Forelimb muscle (tissue), 1 donor: Measurements from ENCODE around the gene SLC25A36. TPM values are rescaled to one million over a fixed set of nuclear protein-coding genes. Genes with fewer than 3 reads are reported as not detected.
"Not testable (repeated sequence)": the region's sequence is repeated elsewhere in the genome, so short reads cannot be mapped to it uniquely, and the experiment has no call there.

Experiments
- DNase-seq: peaks from one replicate; pipeline ENCODE4 v3.0.0-alpha.2; 2013; ENCODE audit warnings: low read depth
- polyA plus RNA-seq: library from polyadenylated mRNA; unstranded; fragments of 120-200 nt; gene quantifications from one replicate; pipeline ENCODE4 v1.2.1, GENCODE V29; 2013; ENCODE audit not compliant: insufficient read length

The SLC25A36 gene
- polyA plus RNA-seq, 1 donor = 66.3 TPM

GRCh38 chr3:140931801-140932200 is 9.8 kb upstream of the SLC25A36 start:
- DNase-seq = no peak

GRCh38 chr3:140933109-140933508 is 8.5 kb upstream of the SLC25A36 start:
- DNase-seq = no peak

GRCh38 chr3:140933552-140933951 is 8.1 kb upstream of the SLC25A36 start:
- no peak for DNase-seq

- not testable (repeated sequence) for DNase-seq
These were observed 2.3 kb upstream of the SLC25A36 start for GRCh38 chr3:140939305-140939704.

- DNase-seq = no peak
These were observed 574 bp upstream of the SLC25A36 start for GRCh38 chr3:140941090-140941433.

- no peak for DNase-seq
These were observed 827 bp downstream of the SLC25A36 start for GRCh38 chr3:140942221-140943104.

- no peak for DNase-seq
These were observed 2.3 kb downstream of the SLC25A36 start for GRCh38 chr3:140943781-140944552.

GRCh38 chr3:140948460-140949249 is 7.0 kb downstream of the SLC25A36 start:
- DNase-seq = no peak

- no peak for DNase-seq
These were observed 8.5 kb downstream of the SLC25A36 start for GRCh38 chr3:140950144-140950543.

GRCh38 chr3:140950863-140951262 is 9.2 kb downstream of the SLC25A36 start:
- DNase-seq = no peak

GRCh38 chr3:140951750-140952149 is 10.1 kb downstream of the SLC25A36 start:
- not testable (repeated sequence) for DNase-seq

GRCh38 chr3:140953028-140953960 is 11.7 kb downstream of the SLC25A36 start:
- DNase-seq = no peak

GRCh38 chr3:140954576-140954975 is 12.9 kb downstream of the SLC25A36 start:
- DNase-seq = no peak

GRCh38 chr3:140955645-140956044 is 14.0 kb downstream of the SLC25A36 start:
- DNase-seq = no peak

- no peak for DNase-seq
These were observed 14.6 kb downstream of the SLC25A36 start for GRCh38 chr3:140956058-140956835.

- no peak for DNase-seq
These were observed 31.2 kb downstream of the SLC25A36 start for GRCh38 chr3:140972833-140973232.

GRCh38 chr3:140974900-140975299 is 33.3 kb downstream of the SLC25A36 start:
- DNase-seq = no peak

GRCh38 chr3:140980663-140981062 is 39.0 kb downstream of the SLC25A36 start:
- DNase-seq = no peak

GRCh38 chr3:140987792-140988191 is 46.2 kb downstream of the SLC25A36 start:
- DNase-seq = not testable (repeated sequence)

GRCh38 chr3:140994316-140994715 is 52.7 kb downstream of the SLC25A36 start:
- DNase-seq = no peak
